Keratinocyte (primary cell): ENCODE data around the gene SLC35E2B.
"Not testable (repeated sequence)": the region's sequence is repeated elsewhere in the genome, so short reads cannot be mapped to it uniquely, and the experiment has no call there.

Source experiments
- EZH2 ChIP-seq: IDR thresholded peaks from one replicate; pipeline ENCODE4 v1.6.1; 2012; ENCODE audit warnings: inconsistent platforms, mild to moderate bottlenecking, low read length, moderate library complexity
- TF ChIP-seq, protein P1 (sequence below), 3 experiments: IDR thresholded peaks in 1 of 3; conservative IDR thresholded peaks in 1 of 3; optimal IDR thresholded peaks in 1 of 3; 2 replicates in 2 of 3; 3 replicates in 1 of 3; pipeline versions ENCODE3 to v1.5.1; 2011; ENCODE audit warnings: low read length in 3 of 3, mild to moderate bottlenecking in 3 of 3, moderate library complexity in 2 of 3, control low read depth in 1 of 3, inconsistent platforms in 1 of 3; ENCODE audit not compliant: insufficient read depth in 2 of 3; ENCODE audit errors: extremely low read depth in 1 of 3

DNA sequence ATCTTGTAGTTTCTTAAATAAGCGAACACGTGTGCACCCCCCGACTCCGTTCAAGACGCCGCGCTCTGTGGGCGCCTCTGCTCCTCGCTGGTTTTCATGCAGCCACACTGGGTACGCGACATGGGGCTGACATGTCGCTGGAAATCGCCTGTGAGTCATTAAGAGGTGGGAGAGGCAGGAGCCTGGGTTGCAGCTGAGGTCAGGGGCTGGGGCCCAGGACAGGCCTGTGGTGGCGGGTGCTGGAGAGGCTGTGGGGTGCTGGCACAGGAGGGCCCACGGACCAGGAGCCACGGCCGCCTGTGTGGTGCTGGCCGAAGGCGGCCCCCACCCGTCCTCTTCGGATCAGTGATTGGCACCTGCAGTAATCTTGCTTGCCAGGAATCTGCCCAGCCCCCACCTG, 17.8 kb downstream of the SLC35E2B start:
- TF ChIP-seq, protein P1, sequence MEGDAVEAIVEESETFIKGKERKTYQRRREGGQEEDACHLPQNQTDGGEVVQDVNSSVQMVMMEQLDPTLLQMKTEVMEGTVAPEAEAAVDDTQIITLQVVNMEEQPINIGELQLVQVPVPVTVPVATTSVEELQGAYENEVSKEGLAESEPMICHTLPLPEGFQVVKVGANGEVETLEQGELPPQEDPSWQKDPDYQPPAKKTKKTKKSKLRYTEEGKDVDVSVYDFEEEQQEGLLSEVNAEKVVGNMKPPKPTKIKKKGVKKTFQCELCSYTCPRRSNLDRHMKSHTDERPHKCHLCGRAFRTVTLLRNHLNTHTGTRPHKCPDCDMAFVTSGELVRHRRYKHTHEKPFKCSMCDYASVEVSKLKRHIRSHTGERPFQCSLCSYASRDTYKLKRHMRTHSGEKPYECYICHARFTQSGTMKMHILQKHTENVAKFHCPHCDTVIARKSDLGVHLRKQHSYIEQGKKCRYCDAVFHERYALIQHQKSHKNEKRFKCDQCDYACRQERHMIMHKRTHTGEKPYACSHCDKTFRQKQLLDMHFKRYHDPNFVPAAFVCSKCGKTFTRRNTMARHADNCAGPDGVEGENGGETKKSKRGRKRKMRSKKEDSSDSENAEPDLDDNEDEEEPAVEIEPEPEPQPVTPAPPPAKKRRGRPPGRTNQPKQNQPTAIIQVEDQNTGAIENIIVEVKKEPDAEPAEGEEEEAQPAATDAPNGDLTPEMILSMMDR (optimal IDR thresholded peaks at IDR 0.05 in 1 of 3, IDR thresholded peaks at IDR 0.05 in 1 of 3, conservative IDR thresholded peaks at IDR 0.05 in 1 of 3; ENCODE audit: extremely low read depth in 1 of 3, insufficient read depth in 2 of 3, low read length in 3 of 3): not testable (repeated sequence)
- TF ChIP-seq EZH2: not testable (repeated sequence)
